Stimulated activated CD4-positive, alpha-beta T cell treated with anti-CD3 and anti-CD28 coated beads, TNF-alpha, amount 100 ng/mL, for 1 hour (primary cell): ENCODE results near the gene MYEF2.

Experiments used
- DNase-seq, 3 donors: peaks; one replicate each; pipeline ENCODE4 v3.0.0-alpha.2; 2020; ENCODE audit warnings: low read depth in 3 of 3, low spot score in 1 of 3

Gene MYEF2, protein sequence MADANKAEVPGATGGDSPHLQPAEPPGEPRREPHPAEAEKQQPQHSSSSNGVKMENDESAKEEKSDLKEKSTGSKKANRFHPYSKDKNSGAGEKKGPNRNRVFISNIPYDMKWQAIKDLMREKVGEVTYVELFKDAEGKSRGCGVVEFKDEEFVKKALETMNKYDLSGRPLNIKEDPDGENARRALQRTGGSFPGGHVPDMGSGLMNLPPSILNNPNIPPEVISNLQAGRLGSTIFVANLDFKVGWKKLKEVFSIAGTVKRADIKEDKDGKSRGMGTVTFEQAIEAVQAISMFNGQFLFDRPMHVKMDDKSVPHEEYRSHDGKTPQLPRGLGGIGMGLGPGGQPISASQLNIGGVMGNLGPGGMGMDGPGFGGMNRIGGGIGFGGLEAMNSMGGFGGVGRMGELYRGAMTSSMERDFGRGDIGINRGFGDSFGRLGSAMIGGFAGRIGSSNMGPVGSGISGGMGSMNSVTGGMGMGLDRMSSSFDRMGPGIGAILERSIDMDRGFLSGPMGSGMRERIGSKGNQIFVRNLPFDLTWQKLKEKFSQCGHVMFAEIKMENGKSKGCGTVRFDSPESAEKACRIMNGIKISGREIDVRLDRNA

DNA sequence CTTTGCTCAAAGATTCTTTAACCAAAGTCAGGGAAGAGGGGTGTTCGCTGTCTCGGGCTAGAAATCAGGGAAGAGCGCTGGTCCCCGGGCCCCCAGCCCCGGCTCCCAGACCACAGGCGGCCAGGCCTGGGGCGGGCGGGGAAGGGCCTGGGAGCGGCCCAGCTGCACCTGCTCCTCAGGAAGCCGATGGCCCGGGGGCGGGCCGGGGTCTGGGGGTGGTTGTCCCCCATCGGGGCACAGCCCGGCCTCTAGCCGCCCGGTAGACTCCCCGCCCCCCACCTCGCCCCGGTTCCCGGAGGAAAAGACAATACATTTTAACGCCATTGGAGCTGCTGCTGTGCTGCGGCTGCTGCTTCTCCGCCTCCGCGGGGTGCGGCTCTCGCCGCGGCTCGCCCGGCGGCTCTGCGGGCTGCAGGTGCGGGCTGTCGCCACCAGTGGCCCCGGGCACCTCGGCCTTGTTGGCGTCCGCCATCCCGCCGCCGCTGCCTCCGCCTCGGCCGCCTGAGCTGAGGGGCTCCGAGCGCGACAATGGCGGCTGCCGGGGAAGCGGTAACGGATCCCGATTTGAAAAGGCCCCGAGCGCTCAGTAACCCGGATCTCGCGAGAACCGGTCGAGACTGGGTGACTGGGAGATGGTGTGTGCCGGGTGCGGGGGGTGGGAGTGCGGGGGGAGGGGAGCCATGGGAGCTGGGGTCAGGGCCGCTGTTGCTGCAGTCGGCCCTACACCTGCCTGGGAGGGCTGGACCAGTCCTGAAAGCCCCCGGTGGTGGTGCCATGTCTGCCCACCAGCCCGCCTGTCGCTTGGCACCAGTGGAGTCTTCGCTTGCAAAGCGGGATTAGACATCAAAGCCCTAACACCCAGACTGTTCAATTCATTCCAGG lies at the start of gene MYEF2:
Gene MYEF2 (minus strand): TSS at position 530 of the 882 bp plus-strand sequence. CDS start 58 bp downstream, at position 472.
- DNase-seq, result peak; percentile 9 to 47 (median 16)

DNA sequence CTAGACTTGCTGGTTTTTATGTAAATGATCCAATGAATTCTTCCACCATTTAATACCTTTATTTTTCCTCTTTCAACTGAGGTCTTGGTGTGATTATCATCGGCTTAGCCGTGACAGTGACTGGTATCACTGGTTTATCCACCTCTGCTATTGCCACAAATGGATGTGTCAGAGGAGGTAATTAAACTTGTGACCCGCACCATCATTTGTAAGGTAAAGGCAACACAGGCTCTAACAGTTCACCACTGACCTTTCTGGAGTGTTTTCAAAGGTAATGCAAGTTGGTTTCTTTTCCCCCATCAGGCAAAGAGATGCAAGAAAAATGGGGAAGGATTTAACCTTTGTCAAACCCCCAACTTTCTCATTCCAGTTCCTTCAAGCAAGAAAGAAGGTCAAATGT lies 47.7 kb upstream of the MYEF2 start:
- no peak for DNase-seq

DNA sequence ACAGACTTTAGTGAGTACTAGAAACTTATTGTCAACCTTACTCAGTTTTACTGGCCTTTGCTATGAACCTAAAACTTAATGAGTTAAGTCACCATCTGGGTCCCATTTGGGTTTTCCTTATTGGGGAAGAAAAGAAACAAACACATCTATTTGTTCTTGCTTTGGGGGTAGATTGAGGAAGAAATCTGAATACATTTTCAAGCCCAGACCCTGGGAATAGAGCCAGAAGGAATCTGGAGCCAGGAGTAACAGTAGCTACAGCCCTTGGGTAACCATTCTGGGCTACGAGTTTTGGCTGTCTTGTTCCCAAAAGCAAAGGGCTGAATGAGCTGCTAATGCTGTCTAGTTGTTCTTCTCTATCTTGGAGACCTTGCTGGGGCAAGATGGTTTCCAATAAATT lies 44.5 kb upstream of the MYEF2 start:
- no peak for DNase-seq

DNA sequence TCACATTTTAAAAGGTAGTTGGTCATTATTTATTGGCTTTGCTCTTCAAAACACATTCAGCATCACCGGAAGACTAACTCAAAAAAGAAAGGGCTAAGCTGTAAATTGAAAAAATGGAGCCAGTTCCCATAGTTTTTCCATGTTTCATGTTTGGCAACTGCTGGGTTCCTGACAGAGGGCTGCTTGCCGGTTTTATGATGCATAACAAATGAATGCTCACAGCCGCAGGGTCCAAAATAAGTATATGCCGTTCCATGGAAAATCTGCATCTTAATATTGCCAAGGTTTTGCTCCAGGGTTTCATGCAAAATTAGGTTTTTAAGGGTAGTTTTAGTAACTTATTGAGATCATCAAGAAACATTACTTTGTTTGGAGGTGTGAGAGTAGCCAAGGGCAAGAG lies 43.8 kb upstream of the MYEF2 start:
- DNase-seq, result no peak

DNA sequence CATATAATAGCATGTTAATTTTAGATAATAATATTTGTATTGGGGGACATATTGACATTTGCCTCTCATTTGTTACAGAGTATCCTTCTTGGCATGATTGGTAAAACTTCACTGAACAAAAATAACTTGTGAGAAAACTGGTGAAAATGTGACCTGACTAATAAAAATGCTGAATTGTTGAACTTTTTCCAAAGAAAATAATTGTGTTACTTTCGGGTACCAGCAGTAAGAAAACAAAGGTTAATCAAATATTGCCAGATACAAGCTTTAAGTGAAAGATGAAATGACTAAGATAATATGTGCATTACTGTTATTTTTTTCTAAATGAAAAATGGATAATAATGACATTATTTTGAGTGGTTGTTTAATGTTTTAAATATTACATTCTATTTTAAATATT lies 43.2 kb upstream of the MYEF2 start:
- no peak for DNase-seq

DNA sequence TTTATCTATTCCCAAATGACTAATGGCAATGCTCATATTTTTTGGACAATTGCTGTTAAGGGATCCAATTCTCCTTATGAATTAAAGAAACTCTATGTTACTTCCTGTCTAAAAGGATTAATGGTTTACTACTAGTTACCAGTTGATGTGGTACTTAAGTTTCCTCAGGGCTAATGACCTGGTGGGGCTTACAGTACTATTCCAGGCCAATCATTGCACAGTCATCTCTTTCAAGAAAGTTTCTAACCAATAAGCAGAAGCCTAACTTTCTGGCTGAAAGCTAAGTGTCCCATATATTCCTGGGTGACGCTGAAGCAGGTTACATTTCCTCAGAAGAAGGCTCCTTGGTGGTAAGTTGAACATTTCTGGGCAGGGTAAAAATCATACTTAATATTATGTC lies 27.9 kb upstream of the MYEF2 start, which contains the start of gene SLC12A1:
Gene SLC12A1 (plus strand): TSS at position 322 of the 400 bp plus-strand sequence. CDS start 1,418 bp downstream, outside the sequence.
- no peak for DNase-seq

DNA sequence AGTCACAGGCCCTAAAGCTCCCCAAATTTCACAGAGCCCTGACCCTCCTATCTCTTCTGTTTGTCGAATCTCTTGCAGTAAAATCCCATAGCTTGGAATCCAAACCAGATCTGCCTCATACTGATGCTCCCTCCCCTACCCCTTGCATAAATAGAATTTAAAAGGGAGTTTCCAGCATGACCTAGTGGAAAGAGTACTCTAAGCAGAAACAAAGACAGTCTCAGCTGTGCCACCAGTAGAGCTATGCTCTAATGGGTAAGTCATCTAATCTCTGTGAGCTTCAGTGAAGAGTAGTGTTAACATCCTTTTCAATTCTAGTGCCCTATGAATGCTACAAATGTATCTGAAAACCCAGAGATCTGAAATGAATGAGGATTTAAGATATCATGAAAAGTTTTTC lies 24.0 kb upstream of the MYEF2 start:
- no peak for DNase-seq

DNA sequence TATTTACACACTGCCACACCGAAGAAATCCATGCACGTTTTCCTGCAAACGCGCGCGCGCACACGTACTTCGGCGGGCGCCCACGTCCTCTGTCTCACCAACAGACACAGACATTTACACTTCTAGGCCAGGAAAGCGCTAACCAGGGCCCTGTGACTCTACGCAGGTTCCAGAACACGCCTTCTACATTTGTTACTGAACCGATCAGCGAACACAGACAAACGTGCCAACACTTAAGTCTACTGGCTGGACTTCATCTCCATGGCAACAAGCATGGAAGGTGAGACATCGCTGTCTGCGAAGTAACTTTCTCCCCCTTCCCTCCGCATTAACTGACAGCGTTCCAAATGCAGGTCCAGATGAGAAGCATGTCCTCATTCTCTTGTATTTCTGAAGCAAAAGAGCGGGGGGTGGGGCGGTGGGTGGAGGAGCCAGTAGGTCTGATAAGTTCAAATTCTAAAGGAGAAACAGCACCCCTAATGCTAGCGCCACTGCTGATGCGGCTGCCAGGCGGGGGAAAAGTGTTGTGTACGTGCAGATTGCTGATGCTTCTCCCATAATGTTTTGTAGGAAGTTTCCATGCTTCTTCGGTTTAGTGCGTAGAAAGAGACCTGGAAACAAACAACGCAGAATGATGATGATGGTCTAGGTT lies 13.6 kb upstream of the MYEF2 start, which contains the start of gene CTXN2:
Gene CTXN2 (plus strand): TSS at position 92 of the 652 bp plus-strand sequence. CDS start 9,636 bp downstream, outside the sequence.
- DNase-seq, result no peak

DNA sequence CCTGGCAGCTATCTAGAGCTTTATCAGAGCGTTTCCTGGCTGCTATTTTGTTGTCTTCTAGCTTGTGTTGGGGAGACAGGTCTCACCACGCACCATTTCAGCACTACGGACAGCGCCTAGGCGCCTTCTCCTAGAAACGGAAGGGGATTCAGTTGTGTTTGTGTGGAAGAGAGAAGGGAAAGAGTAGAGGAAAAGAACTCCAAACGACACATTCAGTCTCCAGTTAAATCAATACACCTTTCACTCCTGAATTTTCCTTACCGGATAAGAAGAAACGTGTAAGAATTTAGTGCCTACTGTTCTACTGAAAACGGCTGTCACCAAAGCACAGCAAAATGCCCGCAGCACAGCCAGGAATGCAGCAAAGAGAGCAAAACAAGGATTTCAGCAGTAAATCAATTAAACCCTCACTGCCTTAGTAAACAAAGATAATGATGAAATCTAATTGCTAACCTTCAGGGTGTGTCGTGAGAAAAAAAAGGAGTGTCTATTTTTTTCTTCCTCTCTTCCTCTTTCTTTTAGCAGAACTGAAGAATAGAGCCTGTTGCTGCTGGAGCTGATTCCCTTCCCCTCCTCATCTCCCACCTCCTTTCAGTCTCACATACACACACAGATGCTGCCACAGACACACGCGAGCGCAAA lies 13.0 kb upstream of the MYEF2 start:
- DNase-seq, result peak in 1 of 3 donors; percentile 16

DNA sequence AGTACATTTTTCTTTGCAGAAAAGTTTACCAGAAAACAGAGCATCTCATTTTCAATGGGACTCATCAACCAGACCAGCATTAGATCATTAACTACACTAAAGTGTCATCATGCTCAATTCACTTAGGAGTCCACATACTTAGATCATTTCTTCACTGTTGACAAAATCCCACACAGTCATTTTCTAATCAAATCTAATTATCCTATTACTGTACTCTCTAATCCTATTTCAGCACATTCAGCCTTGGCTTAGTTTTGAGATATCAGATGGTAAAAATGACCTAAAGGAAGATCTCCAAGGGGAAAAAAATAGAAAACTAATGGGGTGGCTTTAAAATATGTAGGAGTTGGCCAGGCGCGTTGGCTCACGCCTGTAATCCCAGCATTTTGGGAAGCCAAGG lies 8.2 kb upstream of the MYEF2 start:
- DNase-seq, result no peak

DNA sequence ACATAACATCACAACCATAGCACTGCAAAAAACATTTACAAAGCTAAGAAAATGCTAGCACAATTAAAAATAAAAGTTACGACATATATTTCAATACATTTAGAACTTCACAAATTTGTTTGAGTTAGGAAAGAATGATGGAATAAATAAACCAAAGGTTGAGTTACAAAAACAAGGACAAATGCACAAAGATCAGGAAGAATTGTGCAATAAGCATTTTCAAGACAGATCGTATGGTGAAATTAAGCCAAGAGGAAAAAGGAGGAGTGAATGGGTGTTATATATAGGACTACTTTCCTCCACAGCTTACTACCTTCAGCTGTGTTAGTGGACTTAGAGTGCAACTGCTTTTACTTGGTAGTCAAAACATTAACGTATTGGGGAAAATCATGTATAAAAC lies 7.4 kb upstream of the MYEF2 start:
- DNase-seq, result no peak

DNA sequence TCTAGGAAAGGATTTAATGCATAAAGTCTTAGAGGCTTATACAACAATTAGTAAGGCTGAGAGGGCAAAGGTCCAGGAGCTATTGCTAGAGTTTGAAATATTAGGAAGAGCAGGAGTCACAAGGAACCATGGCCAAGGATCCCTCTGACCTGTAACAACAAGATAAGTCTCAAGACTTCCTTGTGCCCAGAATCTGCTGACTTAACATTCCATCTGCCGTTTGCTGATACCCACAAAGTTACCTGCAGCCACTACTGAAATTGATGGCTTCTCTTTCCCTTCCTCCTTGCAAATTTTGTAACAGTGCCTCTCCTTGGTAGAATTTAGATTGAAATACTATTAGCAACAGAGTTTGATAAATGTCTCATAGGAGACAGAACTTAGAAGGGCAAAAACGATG lies 4.7 kb upstream of the MYEF2 start:
- no peak for DNase-seq

DNA sequence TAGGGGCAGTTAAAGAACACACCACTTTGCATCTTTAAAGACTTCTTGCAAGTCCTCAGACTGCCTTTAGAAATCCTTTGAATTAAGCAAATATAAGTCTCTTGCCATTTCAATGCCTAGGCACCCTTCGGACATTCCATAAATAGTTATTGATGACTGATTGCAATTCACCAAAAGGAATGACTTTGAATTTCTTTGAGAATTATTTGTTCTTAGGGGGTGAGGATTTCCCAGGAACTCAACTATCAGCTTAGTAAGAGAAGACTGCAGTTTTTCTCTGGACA lies 495 bp upstream of the MYEF2 start:
- no peak for DNase-seq

DNA sequence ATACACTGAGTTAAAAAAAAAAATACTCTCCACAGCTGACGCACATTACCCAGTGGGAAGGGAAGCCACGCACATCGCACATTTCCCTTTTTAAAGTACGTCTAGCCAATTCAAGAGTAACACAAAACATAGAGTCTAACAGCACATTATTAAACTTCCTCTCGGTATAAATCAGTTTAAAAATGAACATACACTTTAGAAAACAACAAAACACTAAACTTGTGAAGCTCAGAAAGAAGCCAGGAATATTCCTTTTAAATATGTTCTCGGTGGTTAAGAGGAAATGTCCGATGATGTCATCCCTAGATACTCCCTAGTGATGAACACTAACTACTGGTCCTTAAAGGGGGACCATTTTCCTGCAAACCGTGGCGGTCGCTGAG lies 721 bp downstream of the MYEF2 start:
- DNase-seq, result no peak

DNA sequence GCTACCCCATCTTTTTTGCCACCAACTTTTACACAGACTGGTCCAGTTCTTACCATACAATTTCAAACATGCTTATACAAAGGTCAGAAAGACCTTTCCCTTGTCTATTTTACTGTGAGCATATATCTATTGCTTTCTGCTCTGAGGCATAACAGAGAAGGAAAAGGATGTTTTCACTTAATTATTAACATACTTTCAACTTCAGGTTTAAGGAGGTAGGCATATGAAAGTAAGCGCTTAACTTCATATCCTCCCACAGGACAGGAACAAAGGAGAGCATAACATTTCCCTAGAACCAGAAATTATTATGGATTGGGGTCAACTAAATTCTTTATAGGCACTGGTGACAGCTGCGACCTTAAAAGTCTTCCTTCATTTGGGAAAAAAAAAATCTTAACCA lies 1.1 kb downstream of the MYEF2 start:
- DNase-seq, result no peak

DNA sequence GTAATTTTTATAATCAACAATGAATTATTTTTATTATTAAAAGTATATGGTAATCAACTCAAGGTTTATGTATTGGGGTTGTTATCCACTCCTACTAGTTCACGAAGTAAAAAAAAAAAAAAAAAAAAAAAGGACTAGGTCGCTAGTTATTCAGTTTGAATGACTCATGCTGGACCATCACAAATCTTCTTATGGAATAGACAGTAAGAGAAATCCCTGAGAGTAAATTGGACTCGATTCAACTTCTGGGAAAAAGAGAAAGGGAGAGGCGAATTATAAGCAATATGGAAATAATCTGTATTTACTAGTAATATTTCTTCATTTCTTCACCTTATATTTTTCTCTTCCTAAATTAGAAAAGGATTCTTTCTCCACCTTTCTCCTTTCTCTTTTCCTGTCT lies 2.0 kb downstream of the MYEF2 start:
- no peak for DNase-seq

DNA sequence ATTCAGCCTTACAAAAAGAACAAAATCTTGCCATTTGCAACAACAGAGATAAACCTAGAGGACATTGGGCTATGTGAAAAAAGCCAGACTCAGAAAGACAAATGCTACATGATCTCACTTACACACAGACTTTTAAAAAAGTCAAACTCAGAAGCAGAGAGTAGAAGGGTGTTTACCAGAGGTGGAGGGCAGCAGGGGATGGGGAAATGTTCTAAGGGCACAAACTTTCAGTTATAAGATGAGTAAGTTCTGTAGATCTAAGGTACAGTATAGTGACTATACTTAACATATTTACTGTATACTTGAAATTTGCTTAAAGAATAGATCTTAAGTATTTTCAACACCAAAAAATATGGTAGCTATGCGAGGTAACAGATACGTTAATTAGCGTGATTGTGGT lies 3.0 kb downstream of the MYEF2 start:
- DNase-seq, result no peak

DNA sequence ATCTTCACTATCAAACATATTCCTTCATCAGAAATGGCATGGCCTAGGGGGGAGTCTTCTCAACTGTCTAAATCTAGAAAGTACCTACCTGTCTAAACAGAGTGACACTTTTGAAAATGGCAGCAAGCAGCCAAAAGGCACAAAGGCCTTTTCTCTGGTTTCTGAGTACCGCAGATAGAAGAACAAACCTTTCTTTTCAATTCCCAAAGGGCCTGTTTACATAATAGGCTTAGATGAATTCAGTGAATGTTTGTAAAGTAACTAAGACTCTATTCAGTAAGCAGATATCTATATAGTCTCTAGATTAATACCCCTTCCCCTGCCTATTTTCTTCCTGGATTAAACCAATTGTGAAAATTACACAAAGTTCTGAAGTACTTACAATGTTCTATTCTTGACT lies 7.1 kb downstream of the MYEF2 start:
- no peak for DNase-seq

DNA sequence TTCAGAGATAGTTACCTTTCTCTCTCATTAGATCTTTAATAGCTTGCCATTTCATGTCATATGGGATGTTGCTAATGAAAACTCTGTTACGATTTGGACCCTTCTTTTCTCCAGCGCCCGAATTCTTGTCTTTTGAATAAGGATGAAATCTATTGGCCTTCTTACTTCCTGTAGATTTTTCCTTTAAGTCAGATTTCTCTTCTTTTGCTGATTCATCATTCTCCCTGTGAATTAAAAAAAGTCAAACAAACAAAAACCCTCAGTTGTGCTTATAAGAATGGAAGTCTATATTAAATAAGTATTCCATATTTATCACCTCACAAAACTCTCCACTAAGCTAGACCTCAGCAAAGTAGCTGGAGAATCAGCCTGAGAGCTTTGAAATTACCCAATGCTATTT lies 9.5 kb downstream of the MYEF2 start:
- DNase-seq, result no peak

DNA sequence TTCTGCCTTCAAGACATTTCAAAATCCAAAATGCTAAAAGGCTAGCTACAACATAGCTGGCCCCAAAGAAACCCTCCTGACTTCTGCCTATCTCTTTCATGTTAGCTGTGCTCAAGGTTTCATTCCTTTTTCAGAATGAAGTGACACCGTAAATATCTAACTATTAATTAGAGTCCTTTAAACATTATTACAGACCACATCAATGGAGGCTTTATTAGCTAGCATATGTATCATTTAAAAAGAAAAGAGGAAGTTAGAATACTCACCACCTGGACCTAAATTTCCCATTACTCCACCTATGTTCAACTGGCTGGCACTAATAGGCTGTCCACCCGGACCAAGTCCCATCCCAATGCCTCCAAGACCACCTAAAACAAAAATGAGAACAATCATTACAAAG lies 24.6 kb downstream of the MYEF2 start:
- DNase-seq, result no peak

DNA sequence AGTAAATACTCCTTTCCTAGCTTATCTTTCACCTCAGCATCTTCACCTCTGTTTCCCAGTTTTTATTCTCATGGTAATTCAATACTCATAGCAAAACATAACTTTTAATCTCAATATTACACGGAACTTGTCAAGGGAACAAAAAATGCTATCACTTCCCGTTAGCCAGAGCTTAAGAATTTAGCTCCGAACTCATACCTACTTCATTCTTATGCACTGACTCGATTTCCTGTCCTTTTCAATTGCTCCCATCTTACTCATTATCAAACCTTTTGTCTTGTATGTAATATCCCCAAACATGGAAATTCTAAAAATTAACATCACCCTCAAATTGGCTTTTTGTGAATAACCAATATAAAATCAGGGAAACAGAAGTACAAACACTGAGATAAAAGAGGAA lies 28.2 kb downstream of the MYEF2 start:
- DNase-seq, result no peak
